D721Med (cell line): ENCODE data around the gene PIK3C2G.

ENCODE experiments used
- DNase-seq: peaks from one replicate; pipeline ENCODE4 v3.0.0; 2011; ENCODE audit warnings: low spot score; ENCODE audit not compliant: insufficient read length
- FAIRE-seq: peaks from 2 replicates; lab custom pipeline; 2011; peaks lifted over from hg19 to GRCh38; lab: Jason Lieb, UNC
- CTCF ChIP-seq: IDR thresholded peaks from 2 replicates; pipeline ENCODE4 v1.5.1; 2012; ENCODE audit warnings: mild to moderate bottlenecking, control low read depth; ENCODE audit not compliant: insufficient read depth; ENCODE audit errors: missing control alignments

PIK3C2G gene

GRCh38 chr12:18696971-18697602, 435.8 kb downstream of the PIK3C2G start:
- DNase-seq = no peak
- TF ChIP-seq CTCF = no peak
- FAIRE-seq = no peak
